ENCODE measurements around the gene PTTG1IP2. TPM values are rescaled to one million over a fixed set of nuclear protein-coding genes. Genes with fewer than 3 reads are reported as not detected.

The PTTG1IP2 gene
- total RNA-seq, 1 experiment from 2014 or later = not detected

- Histone ChIP-seq H3K23ac (ENCODE audit: insufficient read length, low read depth, low read length) (no peak overlapping the region), H3T11ph (ENCODE audit: low read length) (no peak overlapping the region), H2BK5ac (ENCODE audit: insufficient read length, low read length) (no peak overlapping the region), H2AFZ (ENCODE audit: low read length) (no peak overlapping the region), H2BK120ac (ENCODE audit: low read depth, low read length, poor library complexity, severe bottlenecking) (no peak overlapping the region), H3K9me3 (ENCODE audit: control insufficient read depth, low read depth, low read length) (no peaks in the 10 kb centered on the region), H3K18ac (ENCODE audit: insufficient read length, low read depth, low read length) (no peak overlapping the region), H3K27ac (ENCODE audit: insufficient read length, low read depth, low read length) (no peak overlapping the region), H3K4me1 (ENCODE audit: insufficient read depth, low read length) (no peaks in the 10 kb centered on the region), H3K23me2 (ENCODE audit: insufficient read length, low read depth, low read length, poor library complexity, severe bottlenecking) (no peaks in the 10 kb centered on the region), H4K8ac (replicated peaks; ENCODE audit: insufficient read length, low read depth, low read length) (no peak overlapping the region), H2BK20ac (ENCODE audit: low read depth, low read length, poor library complexity, severe bottlenecking) (no peak overlapping the region), H3K27me3 (ENCODE audit: insufficient read depth, low read length) (no peaks in the 10 kb centered on the region), H3K79me1 (ENCODE audit: insufficient read depth, low read depth, low read length, poor library complexity, severe bottlenecking) (no peaks in the 10 kb centered on the region), H3K14ac (ENCODE audit: insufficient read depth, low read length) (no peak overlapping the region), H3K4me2 (ENCODE audit: insufficient read depth, insufficient read length, low read length) (no peak overlapping the region), H2BK12ac (ENCODE audit: insufficient read length, low read depth, low read length) (no peak overlapping the region), H2BK15ac (ENCODE audit: low read depth, low read length) (no peak overlapping the region), H3K9ac (ENCODE audit: extremely low read depth, insufficient read length, low read length) (no peak overlapping the region), H4K91ac (ENCODE audit: insufficient read length, low read depth, low read length) (no peak overlapping the region), H3K56ac (ENCODE audit: insufficient read length, low read depth, low read length) (no peak overlapping the region), H4K5ac (ENCODE audit: insufficient read length, low read depth, low read length) (no peak overlapping the region), H2AK5ac (ENCODE audit: insufficient read length, low read length) (no peak overlapping the region), H3K4ac (ENCODE audit: low read depth, low read length) (no peak overlapping the region), H4K20me1 (ENCODE audit: control insufficient read depth, insufficient read depth, insufficient read length) (no peaks in the 10 kb centered on the region), H3K79me2 (ENCODE audit: insufficient read depth, low read length) (no peaks in the 10 kb centered on the region)
- H3K4me3 Mint-ChIP-seq = no peak overlapping the region
- H3K27ac Mint-ChIP-seq = no peak overlapping the region; a peak in 1 of 7 replicates
- no peak for DNase-seq
- no peaks in the 10 kb centered on the region for H3K27me3 Mint-ChIP-seq (ENCODE audit: low read depth)
- TF ChIP-seq CTCF (conservative IDR thresholded peaks at IDR 0.05) = no peak
- H3K4me1 Mint-ChIP-seq = no peaks in the 10 kb centered on the region; a peak in 1 of 4 replicates
- no peaks in the 10 kb centered on the region for H3K9me3 Mint-ChIP-seq
- no CpG with 5 or more reads among the region's 4 CpGs for WGBS (ENCODE audit: extremely low coverage, insufficient read length, low lambda C conversion rate)
- no peaks in the 10 kb centered on the region for H3K36me3 Mint-ChIP-seq (ENCODE audit: insufficient read depth in 1 of 3, low read depth in 3 of 3)
Measured at GRCh38 chr7:90446137-90446899, 23.1 kb upstream of the PTTG1IP2 start.

Data from H9 (cell line).